K562 (cell line): Measurements from ENCODE around the gene KLHL22. TPM values are rescaled to one million over a fixed set of nuclear protein-coding genes. Genes with fewer than 3 reads are reported as not detected.

Source experiments
- CBX2 ChIP-seq: fragments of 200-600 bp; sonication (generic); IDR thresholded peaks from one replicate; pipeline ENCODE4 v1.6.1; 2012; ENCODE audit warnings: mild to moderate bottlenecking, low read length, inconsistent platforms; ENCODE audit not compliant: insufficient read depth, poor library complexity, severe bottlenecking
- CBX5 ChIP-seq: IDR thresholded peaks from 2 replicates; pipeline ENCODE4 v1.6.1; 2014; ENCODE audit warnings: low read depth, borderline replicate concordance
- ESRRA ChIP-seq: fragments of 450-650 bp; IDR thresholded peaks from 2 replicates; pipeline ENCODE4 v1.6.1; 2014; ENCODE audit warnings: low read depth, mild to moderate bottlenecking, moderate library complexity, borderline replicate concordance
- GATA2 ChIP-seq: sonication (generic); formaldehyde crosslinking; IDR thresholded peaks from 2 replicates; pipeline ENCODE4 v1.4.0; 2020; ENCODE audit warnings: mild to moderate bottlenecking, missing genetic modification reagents
- KAT2B ChIP-seq: IDR thresholded peaks from one replicate; pipeline ENCODE4 v1.6.1; 2012; ENCODE audit warnings: low read depth, mild to moderate bottlenecking, control low read depth, inconsistent platforms, low read length, moderate library complexity
- KDM4B ChIP-seq, 2 experiments: fragments of 450-650 bp in 1 of 2; sonication (generic) in 1 of 2; IDR thresholded peaks; 2 replicates each; pipeline ENCODE4 v1.6.1; 2016 to 2017; ENCODE audit warnings: borderline replicate concordance in 2 of 2, antibody characterized with exemption in 1 of 2, low read depth in 1 of 2, mild to moderate bottlenecking in 1 of 2
- MCM7 ChIP-seq, 2 experiments: fragments of 450-650 bp; IDR thresholded peaks; 2 replicates each; pipeline ENCODE4 v1.6.1; 2016 to 2018
- PTTG1 ChIP-seq: fragments of 450-650 bp; IDR thresholded peaks from 2 replicates; pipeline ENCODE4 v1.6.1; 2016; ENCODE audit warnings: low read depth, mild to moderate bottlenecking, missing genetic modification characterization, missing compliant biosample characterization
- ZNF830 ChIP-seq: fragments of 250-450 bp; sonication (Bioruptor Pico); IDR thresholded peaks from 2 replicates; pipeline ENCODE4 v1.5.0; 2021; ENCODE audit warnings: mild to moderate bottlenecking
- polyA plus RNA-seq, 8 experiments: library from polyadenylated mRNA; depleted of rRNA in 4 of 8; stranded (reverse) in 5 of 8; unstranded in 3 of 8; fragments of >200 nt; fragmentation: Nextera tagmentation in 2 of 8; fragmentation: Illumina TruSeq in 1 of 8; extraction: Ambion mirVana in 2 of 8; extraction: Trizol in 1 of 8; gene quantifications; 2 replicates each; pipeline versions ENCODE4 v1.2.1 to v1.2.3, GENCODE V29; 2011 to 2014; ENCODE audit warnings: inconsistent platforms in 1 of 8, missing spikeins in 1 of 8
- total RNA-seq, 7 experiments: library from RNA; depleted of rRNA in 6 of 7; stranded (reverse); fragments of >200 nt in 6 of 7; fragmentation: Illumina TruSeq in 2 of 7; extraction: Trizol in 2 of 7; gene quantifications; 2 replicates each; pipeline versions ENCODE4 v1.2.1 to v1.2.3, GENCODE V29; 2011 to 2021; ENCODE audit warnings: low replicate concordance in 1 of 7
- TF ChIP-seq, protein P1 (sequence below): fragments of 200-600 bp; sonication (generic); IDR thresholded peaks from one replicate; pipeline ENCODE4 v1.6.1; 2012; ENCODE audit warnings: mild to moderate bottlenecking, low read depth, low read length, inconsistent platforms
- TF ChIP-seq, protein P2 (sequence below): fragments of 250-450 bp; sonication (Bioruptor Pico); IDR thresholded peaks from 2 replicates; pipeline ENCODE4 v1.6.1; 2021; ENCODE audit warnings: mild to moderate bottlenecking
- TF ChIP-seq, protein P3 (sequence below): sonication (generic); formaldehyde crosslinking; IDR thresholded peaks from 2 replicates; pipeline ENCODE4 v1.8.0; 2022; ENCODE audit warnings: mild to moderate bottlenecking, missing genetic modification reagents
- TF ChIP-seq, protein P4 (sequence below): sonication (generic); formaldehyde crosslinking; IDR thresholded peaks from 2 replicates; pipeline ENCODE4 v1.8.1; 2022; ENCODE audit warnings: missing genetic modification reagents

KLHL22 gene
- total and polyA plus RNA-seq, 9 of the 15 experiments (the other 6 are each of a cell fraction or from before 2014, with no cell fraction given), result 1.3 to 25.6 (median 15.2) TPM

DNA sequence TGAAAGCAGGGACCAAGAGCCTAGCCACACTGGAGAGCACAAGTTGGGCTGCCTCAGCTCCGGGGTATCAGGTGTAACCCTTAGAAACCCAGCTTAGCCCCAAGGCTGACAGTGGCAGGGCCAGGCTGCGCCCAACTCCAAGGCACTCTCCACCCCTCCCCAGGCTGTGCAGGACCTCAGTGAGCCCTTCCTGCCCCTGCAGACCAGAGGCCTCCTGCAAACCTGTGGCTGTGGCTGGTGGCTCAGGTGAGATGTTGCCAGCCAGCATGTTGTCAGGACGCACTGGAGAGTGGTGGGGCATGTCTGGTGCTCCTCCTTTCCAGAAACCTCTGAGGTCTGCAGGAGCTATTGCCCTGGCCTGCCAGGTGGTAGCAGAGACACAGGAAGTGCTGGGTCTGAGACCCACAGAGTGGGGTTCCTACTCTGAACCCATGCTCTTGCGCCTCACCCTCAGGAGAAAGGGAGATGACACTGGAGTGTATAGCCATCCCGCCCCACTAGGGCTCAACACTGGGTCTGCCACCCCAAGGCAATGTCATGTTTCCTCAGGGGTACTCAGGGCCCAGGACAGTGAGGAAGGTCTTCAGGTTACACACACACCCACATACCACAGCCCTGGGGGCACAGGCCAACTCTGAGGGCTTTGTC lies 55.5 kb downstream of the KLHL22 start (continued):
- TF ChIP-seq, protein P1, sequence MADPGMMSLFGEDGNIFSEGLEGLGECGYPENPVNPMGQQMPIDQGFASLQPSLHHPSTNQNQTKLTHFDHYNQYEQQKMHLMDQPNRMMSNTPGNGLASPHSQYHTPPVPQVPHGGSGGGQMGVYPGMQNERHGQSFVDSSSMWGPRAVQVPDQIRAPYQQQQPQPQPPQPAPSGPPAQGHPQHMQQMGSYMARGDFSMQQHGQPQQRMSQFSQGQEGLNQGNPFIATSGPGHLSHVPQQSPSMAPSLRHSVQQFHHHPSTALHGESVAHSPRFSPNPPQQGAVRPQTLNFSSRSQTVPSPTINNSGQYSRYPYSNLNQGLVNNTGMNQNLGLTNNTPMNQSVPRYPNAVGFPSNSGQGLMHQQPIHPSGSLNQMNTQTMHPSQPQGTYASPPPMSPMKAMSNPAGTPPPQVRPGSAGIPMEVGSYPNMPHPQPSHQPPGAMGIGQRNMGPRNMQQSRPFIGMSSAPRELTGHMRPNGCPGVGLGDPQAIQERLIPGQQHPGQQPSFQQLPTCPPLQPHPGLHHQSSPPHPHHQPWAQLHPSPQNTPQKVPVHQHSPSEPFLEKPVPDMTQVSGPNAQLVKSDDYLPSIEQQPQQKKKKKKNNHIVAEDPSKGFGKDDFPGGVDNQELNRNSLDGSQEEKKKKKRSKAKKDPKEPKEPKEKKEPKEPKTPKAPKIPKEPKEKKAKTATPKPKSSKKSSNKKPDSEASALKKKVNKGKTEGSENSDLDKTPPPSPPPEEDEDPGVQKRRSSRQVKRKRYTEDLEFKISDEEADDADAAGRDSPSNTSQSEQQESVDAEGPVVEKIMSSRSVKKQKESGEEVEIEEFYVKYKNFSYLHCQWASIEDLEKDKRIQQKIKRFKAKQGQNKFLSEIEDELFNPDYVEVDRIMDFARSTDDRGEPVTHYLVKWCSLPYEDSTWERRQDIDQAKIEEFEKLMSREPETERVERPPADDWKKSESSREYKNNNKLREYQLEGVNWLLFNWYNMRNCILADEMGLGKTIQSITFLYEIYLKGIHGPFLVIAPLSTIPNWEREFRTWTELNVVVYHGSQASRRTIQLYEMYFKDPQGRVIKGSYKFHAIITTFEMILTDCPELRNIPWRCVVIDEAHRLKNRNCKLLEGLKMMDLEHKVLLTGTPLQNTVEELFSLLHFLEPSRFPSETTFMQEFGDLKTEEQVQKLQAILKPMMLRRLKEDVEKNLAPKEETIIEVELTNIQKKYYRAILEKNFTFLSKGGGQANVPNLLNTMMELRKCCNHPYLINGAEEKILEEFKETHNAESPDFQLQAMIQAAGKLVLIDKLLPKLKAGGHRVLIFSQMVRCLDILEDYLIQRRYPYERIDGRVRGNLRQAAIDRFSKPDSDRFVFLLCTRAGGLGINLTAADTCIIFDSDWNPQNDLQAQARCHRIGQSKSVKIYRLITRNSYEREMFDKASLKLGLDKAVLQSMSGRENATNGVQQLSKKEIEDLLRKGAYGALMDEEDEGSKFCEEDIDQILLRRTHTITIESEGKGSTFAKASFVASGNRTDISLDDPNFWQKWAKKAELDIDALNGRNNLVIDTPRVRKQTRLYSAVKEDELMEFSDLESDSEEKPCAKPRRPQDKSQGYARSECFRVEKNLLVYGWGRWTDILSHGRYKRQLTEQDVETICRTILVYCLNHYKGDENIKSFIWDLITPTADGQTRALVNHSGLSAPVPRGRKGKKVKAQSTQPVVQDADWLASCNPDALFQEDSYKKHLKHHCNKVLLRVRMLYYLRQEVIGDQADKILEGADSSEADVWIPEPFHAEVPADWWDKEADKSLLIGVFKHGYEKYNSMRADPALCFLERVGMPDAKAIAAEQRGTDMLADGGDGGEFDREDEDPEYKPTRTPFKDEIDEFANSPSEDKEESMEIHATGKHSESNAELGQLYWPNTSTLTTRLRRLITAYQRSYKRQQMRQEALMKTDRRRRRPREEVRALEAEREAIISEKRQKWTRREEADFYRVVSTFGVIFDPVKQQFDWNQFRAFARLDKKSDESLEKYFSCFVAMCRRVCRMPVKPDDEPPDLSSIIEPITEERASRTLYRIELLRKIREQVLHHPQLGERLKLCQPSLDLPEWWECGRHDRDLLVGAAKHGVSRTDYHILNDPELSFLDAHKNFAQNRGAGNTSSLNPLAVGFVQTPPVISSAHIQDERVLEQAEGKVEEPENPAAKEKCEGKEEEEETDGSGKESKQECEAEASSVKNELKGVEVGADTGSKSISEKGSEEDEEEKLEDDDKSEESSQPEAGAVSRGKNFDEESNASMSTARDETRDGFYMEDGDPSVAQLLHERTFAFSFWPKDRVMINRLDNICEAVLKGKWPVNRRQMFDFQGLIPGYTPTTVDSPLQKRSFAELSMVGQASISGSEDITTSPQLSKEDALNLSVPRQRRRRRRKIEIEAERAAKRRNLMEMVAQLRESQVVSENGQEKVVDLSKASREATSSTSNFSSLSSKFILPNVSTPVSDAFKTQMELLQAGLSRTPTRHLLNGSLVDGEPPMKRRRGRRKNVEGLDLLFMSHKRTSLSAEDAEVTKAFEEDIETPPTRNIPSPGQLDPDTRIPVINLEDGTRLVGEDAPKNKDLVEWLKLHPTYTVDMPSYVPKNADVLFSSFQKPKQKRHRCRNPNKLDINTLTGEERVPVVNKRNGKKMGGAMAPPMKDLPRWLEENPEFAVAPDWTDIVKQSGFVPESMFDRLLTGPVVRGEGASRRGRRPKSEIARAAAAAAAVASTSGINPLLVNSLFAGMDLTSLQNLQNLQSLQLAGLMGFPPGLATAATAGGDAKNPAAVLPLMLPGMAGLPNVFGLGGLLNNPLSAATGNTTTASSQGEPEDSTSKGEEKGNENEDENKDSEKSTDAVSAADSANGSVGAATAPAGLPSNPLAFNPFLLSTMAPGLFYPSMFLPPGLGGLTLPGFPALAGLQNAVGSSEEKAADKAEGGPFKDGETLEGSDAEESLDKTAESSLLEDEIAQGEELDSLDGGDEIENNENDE, result peak; percentile 58
- TF ChIP-seq CBX2 (no peak), ZNF830 (no peak), GATA2 (CRISPR knock-in tag) (peak; percentile 46; the same call in 1 of the 2 replicates), ESRRA (no peak), KDM4B (IDR thresholded peaks at IDR 0.05; ENCODE audit: borderline replicate concordance in 2 of 2, low read depth in 1 of 2) (no peak), PTTG1 (tag) (no peak), KAT2B (no peak), CBX5 (no peak), MCM7 (IDR thresholded peaks at IDR 0.05) (no peak)
- TF ChIP-seq, protein P2, sequence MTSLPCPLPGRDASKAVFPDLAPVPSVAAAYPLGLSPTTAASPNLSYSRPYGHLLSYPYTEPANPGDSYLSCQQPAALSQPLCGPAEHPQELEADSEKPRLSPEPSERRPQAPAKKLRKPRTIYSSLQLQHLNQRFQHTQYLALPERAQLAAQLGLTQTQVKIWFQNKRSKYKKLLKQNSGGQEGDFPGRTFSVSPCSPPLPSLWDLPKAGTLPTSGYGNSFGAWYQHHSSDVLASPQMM (CRISPR knock-in tag), result no peak
- TF ChIP-seq, protein P3, sequence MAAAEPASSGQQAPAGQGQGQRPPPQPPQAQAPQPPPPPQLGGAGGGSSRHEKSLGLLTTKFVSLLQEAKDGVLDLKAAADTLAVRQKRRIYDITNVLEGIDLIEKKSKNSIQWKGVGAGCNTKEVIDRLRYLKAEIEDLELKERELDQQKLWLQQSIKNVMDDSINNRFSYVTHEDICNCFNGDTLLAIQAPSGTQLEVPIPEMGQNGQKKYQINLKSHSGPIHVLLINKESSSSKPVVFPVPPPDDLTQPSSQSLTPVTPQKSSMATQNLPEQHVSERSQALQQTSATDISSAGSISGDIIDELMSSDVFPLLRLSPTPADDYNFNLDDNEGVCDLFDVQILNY (CRISPR knock-in tag), result no peak
- TF ChIP-seq, protein P4, sequence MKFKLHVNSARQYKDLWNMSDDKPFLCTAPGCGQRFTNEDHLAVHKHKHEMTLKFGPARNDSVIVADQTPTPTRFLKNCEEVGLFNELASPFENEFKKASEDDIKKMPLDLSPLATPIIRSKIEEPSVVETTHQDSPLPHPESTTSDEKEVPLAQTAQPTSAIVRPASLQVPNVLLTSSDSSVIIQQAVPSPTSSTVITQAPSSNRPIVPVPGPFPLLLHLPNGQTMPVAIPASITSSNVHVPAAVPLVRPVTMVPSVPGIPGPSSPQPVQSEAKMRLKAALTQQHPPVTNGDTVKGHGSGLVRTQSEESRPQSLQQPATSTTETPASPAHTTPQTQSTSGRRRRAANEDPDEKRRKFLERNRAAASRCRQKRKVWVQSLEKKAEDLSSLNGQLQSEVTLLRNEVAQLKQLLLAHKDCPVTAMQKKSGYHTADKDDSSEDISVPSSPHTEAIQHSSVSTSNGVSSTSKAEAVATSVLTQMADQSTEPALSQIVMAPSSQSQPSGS, result no peak
